ENCODE measurements around the gene GTPBP2.
A peak's percentile ranks its signal among the peaks of the same experiment; 100 is the strongest.

GTPBP2 gene

GRCh38 chr6:43629505-43630300, 639 bp upstream of the GTPBP2 start:
- TF ChIP-seq CTCF (IDR thresholded peaks at IDR 0.05; ENCODE audit: extremely low read depth, insufficient read depth, missing control alignments): no peak
- DNase-seq (ENCODE audit: low spot score): peak; percentile 97
- in situ Hi-C loops (cut with MboI; ENCODE audit: low pct_unique_long_range_greater_than_20kb, low sequenced_read_pairs, unreplicated experiment): no loop called here

- peak; percentile 73 for DNase-seq (ENCODE audit: low spot score)
- in situ Hi-C loops (cut with MboI; ENCODE audit: low pct_unique_long_range_greater_than_20kb, low sequenced_read_pairs, unreplicated experiment): no loop called here
- no peak for TF ChIP-seq CTCF (IDR thresholded peaks at IDR 0.05; ENCODE audit: extremely low read depth, insufficient read depth, missing control alignments)
Observed at GRCh38 chr6:43628393-43629103, 516 bp downstream of the GTPBP2 start.

GRCh38 chr6:43627008-43627825, 1.8 kb downstream of the GTPBP2 start:
- DNase-seq (ENCODE audit: low spot score): peak; percentile 44
- in situ Hi-C loops (cut with MboI; ENCODE audit: low pct_unique_long_range_greater_than_20kb, low sequenced_read_pairs, unreplicated experiment): no loop called here
- TF ChIP-seq CTCF (IDR thresholded peaks at IDR 0.05; ENCODE audit: extremely low read depth, insufficient read depth, missing control alignments): no peak

- no peak for TF ChIP-seq CTCF (IDR thresholded peaks at IDR 0.05; ENCODE audit: extremely low read depth, insufficient read depth, missing control alignments)
- no peak for DNase-seq (ENCODE audit: low spot score)
- in situ Hi-C loops (cut with MboI; ENCODE audit: low pct_unique_long_range_greater_than_20kb, low sequenced_read_pairs, unreplicated experiment): no loop called here
Observed at GRCh38 chr6:43625393-43625992, 3.6 kb downstream of the GTPBP2 start.

- no peak for TF ChIP-seq CTCF (IDR thresholded peaks at IDR 0.05; ENCODE audit: extremely low read depth, insufficient read depth, missing control alignments)
- in situ Hi-C loops (cut with MboI; ENCODE audit: low pct_unique_long_range_greater_than_20kb, low sequenced_read_pairs, unreplicated experiment): no loop called here
- DNase-seq (ENCODE audit: low spot score): no peak
Observed at GRCh38 chr6:43624786-43625288, 4.2 kb downstream of the GTPBP2 start.
